ENCODE data around the gene SLC36A3.
"Not testable (repeated sequence)": the region's sequence is repeated elsewhere in the genome, so short reads cannot be mapped to it uniquely, and the experiment has no call there.

The SLC36A3 gene

GRCh38 chr5:151240268-151240835 is 63.2 kb downstream of the SLC36A3 start:
- not testable (repeated sequence) for DNase-seq (ENCODE audit: low read depth in 1 of 2, low spot score in 1 of 2)

GRCh38 chr5:151239237-151239861 is 64.2 kb downstream of the SLC36A3 start:
- no peak for DNase-seq (ENCODE audit: low read depth in 1 of 2, low spot score in 1 of 2)

DNA sequence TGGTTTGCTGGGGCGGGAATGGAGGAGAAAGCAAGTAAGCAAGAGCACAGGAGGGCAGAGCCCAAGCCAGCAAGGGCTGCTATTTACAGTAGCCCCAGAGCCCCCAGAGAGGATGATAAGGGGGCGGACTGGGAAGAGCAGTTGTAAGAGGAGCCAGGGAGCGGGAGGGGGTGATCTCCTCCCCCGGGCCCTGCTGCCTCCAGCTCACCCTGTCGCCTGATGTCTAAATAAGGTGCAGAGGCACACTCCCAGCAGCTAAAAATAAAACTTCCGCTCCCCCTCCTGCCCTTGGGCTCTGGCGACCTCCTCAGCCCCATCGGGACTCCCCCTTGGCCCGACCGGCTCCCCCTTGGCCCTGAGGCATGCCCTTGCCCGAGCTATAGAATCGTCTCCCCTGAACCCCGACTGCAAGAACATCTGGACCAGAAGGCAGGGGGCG is 65.2 kb downstream of the SLC36A3 start:
- DNase-seq (ENCODE audit: low read depth in 1 of 2, low spot score in 1 of 2): no peak

DNA sequence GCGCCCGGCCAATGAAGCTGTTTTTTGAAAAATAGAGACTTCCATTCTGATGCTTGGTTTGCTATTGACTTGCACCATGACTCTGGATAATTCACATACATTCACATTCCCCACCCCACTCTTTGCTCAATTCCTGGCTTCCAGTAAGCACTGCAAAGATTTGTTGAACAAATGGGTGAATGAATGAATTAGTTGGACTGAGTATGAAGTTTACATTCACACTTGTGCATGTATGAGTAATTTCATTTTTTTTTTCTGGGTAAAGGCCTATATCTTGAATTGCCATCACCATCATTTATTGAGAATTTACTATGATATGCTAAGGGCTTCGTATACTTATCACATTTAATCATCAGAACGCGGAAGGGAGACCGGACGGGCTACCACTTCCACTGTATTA is 65.9 kb downstream of the SLC36A3 start:
- DNase-seq (ENCODE audit: low read depth in 1 of 2, low spot score in 1 of 2): no peak

DNA sequence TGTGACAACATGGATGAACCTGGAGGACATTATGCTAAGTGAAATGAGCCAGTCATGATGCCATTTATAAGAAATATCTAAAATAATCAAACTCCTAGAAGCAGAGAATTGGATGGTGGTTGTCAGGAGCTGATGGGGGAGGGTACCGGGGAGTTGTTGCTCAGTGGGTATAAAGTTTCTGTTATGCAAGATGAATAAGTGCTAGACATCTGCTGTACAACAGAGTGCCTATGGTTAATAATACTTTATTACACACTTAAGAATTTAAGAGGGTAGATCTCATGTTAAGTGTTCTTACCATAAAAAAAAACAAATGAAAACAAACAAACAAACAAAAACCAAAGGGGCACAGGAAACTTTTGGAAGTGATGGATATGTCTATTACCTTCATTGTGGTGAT is 66.7 kb downstream of the SLC36A3 start:
- no peak for DNase-seq (ENCODE audit: low read depth in 1 of 2, low spot score in 1 of 2)

- DNase-seq (ENCODE audit: low read depth in 1 of 2, low spot score in 1 of 2): not testable (repeated sequence)
Observed at GRCh38 chr5:151235239-151235571, 68.4 kb downstream of the SLC36A3 start.

DNA sequence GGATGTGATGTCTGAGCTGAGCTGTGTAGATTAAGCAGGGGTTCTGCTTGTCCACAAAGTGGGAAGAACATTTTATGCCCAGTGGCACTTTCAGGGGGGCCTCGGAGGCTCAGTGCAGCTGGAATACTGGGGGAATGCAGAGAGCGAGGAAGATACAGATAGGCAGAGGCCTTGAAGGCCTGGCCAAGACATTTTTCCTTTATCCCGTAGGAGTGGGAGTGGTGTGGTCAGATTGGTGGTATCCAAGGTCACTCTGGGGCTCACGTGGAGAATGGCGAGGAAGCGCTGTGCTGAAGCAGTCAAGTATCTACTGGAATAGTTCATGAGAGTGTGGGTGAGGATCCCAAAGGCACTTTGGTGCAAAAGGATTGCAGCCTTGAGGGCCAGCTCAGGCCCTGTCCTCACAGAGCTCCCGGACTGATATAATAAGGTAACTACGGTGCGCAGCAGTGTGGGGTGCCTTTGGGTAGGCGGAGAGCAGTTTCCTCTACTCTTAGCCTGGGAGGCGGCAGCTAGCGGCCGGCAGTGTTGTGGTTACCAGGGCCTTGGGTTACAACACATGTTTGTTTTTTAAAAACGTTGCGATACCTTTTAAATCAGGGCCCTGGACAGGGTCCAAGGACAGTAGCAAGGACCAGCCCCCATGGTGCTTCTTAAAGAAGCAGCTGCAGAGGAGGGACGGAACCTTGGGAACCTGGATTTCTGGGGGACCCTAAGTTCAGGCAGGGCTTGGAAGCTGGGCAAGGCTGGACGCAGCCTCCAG is 68.9 kb downstream of the SLC36A3 start:
- DNase-seq (ENCODE audit: low read depth in 1 of 2, low spot score in 1 of 2): no peak

GRCh38 chr5:151233616-151234085 is 69.9 kb downstream of the SLC36A3 start:
- no peak for DNase-seq (ENCODE audit: low read depth in 1 of 2, low spot score in 1 of 2)

- no peak for DNase-seq (ENCODE audit: low read depth in 1 of 2, low spot score in 1 of 2)
Observed at GRCh38 chr5:151231359-151231758, 72.2 kb downstream of the SLC36A3 start.

DNA sequence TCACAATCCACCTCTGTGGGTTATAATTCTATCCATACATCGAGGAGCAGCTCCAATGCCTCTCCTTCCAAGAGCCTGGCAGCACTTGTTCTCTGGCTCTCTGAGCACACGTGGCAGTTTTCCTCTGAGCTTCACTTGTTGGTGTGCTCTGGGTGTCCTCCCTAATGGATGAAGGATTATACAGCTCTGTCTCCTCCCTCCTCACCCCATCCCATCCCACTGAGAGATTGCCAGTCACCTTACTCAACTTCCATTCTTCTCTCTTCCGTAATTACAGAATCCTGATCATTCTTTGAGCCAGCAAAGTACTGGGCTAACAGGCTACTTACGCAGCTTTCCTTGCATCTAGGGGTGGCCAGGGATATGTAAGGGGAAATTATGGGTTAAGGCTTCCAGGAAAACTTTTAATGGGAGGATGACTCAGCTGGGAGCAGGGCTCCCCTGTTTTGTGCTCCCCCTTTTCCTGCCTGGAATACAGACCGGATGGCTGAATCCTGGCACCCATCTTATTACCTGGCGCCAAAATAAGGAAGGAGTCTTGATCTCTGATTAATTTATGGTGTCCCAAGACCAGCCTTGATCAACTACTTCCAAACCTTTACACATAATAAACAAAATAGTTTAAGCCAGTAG is 73.4 kb downstream of the SLC36A3 start:
- no peak for DNase-seq (ENCODE audit: low read depth in 1 of 2, low spot score in 1 of 2)

GRCh38 chr5:151228986-151229385 is 74.6 kb downstream of the SLC36A3 start:
- DNase-seq (ENCODE audit: low read depth in 1 of 2, low spot score in 1 of 2): no peak

- DNase-seq (ENCODE audit: low read depth in 1 of 2, low spot score in 1 of 2): no peak
Observed at GRCh38 chr5:151227918-151228447, 75.6 kb downstream of the SLC36A3 start.

Data from activated CD4-positive, alpha-beta T cell treated with anti-CD3 and anti-CD28 coated beads, Interleukin-2, amount 50 U/mL, for 24 hours (primary cell).